Ammon's horn (tissue), 1 donor: ENCODE measurements around the gene KANSL1.
"Not testable (repeated sequence)": the region's sequence is repeated elsewhere in the genome, so short reads cannot be mapped to it uniquely, and the experiment has no call there.

Experiments used
- DNase-seq: peaks from one replicate; pipeline ENCODE4 v3.0.0-alpha.2; 2016; ENCODE audit warnings: low spot score

KANSL1 gene

GRCh38 chr17:46192189-46192438 is 1.1 kb downstream of the KANSL1 start:
- DNase-seq = no peak

- peak; percentile 74 for DNase-seq
Observed at GRCh38 chr17:46191322-46192188, 1.7 kb downstream of the KANSL1 start.

- no peak for DNase-seq
Observed at GRCh38 chr17:46190763-46191162, 2.5 kb downstream of the KANSL1 start.

DNA sequence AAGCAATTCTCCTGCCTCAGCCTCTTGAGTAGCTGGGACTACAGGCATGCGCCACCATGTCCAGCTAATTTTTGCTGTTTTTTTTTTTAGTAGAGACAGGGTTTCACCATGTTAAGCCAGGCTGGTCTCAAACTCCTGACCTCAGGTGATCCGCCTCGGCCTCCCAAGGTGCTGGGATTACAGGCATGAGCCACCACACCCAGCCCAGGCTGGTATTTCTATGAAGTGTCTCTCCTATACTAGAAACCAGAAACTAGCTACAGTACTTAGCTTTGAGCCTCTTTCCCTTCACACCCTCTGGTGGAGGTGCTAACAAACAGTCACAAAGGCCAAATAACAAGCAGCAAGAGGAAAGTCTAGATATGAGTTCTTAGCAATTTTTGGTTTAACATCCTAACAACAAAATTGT is 6.4 kb downstream of the KANSL1 start:
- DNase-seq = not testable (repeated sequence)

DNA sequence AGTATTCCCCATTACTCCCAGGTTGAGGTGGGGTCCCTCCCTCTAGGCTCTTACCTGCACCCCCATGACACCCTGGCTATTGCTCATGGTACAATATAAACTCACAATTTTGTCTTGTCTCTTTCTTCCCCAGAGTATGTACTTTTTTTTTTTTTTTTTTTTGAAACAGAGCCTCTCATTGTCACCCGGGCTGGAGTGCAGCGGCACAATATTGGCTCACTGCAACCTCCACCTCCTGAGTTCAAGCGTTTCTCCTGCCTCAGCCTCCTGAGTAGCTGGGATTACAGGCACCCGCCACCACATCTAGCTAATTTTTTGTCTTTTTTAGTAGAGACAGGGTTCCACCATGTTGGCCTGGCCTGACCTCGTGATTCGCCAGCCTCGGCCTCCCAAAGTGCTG is 8.5 kb downstream of the KANSL1 start:
- DNase-seq = no peak

- not testable (repeated sequence) for DNase-seq
Observed at GRCh38 chr17:46183383-46183782, 9.8 kb downstream of the KANSL1 start.

GRCh38 chr17:46182961-46183360 is 10.3 kb downstream of the KANSL1 start:
- no peak for DNase-seq

DNA sequence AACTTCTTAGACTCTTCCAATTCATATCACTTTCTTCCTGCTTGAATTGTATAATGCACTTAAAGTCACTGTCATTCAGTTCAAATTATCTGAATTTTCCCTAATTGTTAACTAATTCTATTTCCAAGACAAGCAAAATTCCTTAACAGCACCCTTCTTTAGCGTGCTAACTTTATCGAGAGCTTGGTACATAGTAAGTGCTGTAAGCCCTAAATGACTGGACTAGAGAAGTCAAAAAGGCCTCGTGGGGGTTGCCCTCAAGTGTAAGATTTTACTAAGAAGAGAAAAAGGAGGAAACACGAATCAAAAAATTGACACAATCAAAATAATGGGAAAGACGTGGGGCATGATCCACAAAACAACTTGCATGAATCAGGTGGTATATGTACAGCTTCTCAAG is 11.3 kb downstream of the KANSL1 start:
- DNase-seq = no peak

GRCh38 chr17:46181316-46181715 is 11.9 kb downstream of the KANSL1 start:
- not testable (repeated sequence) for DNase-seq

- no peak for DNase-seq
Observed at GRCh38 chr17:46180892-46181274, 12.3 kb downstream of the KANSL1 start.

DNA sequence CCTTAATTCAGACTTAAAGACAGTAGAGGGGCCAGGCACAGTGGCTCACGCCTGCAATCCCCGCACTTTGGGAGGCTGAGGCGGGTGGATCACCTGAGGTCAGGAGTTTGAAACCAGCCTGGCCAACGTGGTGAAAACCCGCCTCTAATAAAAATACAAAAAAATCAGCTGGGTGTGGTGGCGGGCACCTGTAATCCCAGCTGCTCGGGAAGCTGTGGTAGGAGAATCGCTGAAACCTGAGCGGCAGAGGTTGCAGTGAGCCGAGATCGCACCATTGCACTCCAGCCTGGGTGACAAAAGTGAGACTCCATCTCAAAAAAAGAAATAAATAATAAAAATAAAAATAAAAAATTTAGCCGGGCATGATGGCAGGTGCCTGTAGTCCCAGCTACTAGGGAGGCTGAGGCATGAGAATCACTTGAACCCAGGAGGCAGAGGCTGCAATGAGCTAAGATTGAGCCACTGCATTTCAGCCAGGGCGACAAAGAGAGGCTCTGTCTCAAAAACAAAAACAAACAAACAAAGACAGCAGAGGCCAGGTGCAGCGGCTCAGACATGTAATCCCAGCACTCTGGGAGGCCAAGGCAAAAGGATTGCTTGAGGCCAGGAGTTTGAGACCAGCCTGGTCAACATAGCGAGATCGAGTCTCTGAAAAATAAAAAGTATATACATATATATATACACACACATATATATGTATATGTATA is 12.9 kb downstream of the KANSL1 start:
- not testable (repeated sequence) for DNase-seq

- peak; percentile 28 for DNase-seq
Observed at GRCh38 chr17:46179375-46179999, 13.7 kb downstream of the KANSL1 start.

DNA sequence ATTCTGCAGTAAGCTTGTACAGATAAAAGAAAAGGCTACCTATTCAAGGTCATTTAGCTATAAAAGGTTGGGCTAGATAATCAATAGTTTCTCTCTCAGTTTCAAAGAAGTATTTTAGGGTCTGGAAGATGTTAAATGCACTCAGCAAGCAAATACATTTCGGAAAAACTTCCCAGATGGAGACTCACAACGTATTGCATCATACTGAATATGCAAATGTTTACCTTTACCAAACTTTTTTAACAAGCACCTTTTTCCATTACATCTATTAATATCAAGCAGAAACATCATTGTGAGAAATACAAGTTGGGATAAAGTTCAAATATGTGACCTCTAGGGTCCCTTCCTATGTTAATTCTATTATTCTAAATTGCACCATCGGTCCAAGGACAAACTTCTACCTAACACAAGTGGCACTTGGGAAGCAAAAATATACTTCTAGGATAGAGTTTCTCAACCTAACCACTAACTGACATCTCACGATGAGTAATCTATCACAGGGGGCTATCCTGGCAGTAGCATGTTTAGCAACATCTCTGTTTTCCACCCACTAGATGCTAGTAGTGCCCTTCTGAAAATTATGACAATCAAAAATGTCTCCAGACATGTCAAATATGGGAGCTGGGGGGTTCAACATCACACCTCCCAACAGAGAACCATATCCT is 14.5 kb downstream of the KANSL1 start:
- no peak for DNase-seq

DNA sequence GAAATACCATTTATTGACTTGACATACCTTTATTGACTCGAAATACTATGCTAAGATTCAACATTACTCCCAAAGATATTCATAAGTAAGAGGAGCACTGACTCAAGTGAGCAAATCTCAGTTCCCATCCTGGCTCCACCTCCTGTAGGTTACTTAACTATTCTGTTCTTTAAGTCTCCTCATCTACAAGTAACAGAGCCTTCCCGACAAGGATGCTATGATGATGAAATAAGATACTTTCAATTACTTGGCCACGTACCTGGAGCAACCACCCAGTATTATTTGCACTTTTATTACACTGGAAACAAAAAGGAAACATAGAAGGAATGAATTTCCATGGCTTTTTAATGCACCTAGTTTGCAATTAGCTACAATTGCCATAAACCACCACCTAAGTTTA is 16.3 kb downstream of the KANSL1 start:
- no peak for DNase-seq

DNA sequence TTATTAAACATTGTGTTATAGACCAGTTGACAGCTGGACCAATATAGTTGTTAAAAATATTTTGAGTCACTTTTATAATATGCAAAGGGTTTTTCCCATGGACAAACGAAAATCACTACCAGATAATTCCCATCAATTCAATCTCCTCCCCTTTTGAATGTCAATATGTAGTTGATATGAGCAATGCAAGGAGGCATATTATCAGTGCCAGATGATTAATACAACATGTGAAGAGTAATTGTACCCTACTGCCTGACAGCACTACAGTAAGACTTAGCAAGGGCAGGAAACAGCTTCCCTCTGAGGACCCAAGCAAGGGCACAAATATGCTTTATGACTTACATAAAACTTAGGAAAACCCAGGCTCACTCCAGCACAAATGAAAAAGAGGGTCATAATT is 17.3 kb downstream of the KANSL1 start:
- DNase-seq = no peak

- no peak for DNase-seq
Observed at GRCh38 chr17:46173153-46173552, 20.1 kb downstream of the KANSL1 start.

DNA sequence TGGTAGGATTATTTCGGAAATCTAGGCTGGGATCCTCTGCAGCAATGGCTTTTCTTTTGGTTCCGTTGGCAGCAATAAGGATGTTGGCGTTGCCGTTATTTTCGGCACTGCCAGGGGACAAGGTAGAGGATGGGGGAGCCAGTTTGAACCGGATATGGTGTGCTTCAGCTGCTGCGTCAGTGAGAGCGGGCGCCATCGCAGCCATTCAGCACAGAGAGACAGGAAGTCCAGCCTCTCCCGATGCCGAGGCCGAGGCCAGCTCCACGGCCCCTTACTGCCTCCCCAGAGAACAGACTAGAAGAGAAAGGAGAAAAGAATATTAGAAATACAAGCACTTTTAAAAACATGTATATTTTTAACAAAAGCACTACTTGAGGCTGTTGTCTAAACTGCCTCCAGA is 21.3 kb downstream of the KANSL1 start:
- no peak for DNase-seq

GRCh38 chr17:46170639-46171429 is 22.4 kb downstream of the KANSL1 start:
- no peak for DNase-seq

- DNase-seq = no peak
Observed at GRCh38 chr17:46169913-46170638, 23.2 kb downstream of the KANSL1 start.

GRCh38 chr17:46167826-46168569 is 25.2 kb downstream of the KANSL1 start:
- no peak for DNase-seq
